ENCODE results near the gene USP17L19.
"Not testable (repeated sequence)": the region's sequence is repeated elsewhere in the genome, so short reads cannot be mapped to it uniquely, and the experiment has no call there.

Gene USP17L19, protein sequence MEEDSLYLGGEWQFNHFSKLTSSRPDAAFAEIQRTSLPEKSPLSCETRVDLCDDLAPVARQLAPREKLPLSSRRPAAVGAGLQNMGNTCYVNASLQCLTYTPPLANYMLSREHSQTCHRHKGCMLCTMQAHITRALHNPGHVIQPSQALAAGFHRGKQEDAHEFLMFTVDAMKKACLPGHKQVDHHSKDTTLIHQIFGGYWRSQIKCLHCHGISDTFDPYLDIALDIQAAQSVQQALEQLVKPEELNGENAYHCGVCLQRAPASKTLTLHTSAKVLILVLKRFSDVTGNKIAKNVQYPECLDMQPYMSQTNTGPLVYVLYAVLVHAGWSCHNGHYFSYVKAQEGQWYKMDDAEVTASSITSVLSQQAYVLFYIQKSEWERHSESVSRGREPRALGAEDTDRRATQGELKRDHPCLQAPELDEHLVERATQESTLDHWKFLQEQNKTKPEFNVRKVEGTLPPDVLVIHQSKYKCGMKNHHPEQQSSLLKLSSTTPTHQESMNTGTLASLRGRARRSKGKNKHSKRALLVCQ

DNA sequence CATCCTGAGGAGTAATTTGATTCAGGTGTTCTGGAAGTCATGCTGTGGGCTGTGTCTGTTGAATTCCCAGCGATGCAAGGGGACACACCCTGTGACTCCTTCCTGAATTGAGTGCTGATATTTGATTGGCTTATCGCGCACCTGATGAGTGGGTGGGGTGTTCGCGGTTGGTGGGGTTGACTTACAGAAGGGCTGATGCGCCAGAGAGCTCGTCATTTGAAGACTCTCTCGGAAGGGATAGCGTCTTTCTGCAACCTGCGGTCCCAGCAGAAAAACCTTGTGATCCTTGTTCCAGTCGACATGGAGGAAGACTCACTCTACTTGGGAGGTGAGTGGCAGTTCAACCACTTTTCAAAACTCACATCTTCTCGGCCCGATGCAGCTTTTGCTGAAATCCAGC, at the start of gene USP17L19:
USP17L19 (plus strand) TSS at position 301 of the 400 bp plus-strand sequence; CDS start at position 301, 0 bp downstream.
- not testable (repeated sequence) for DNase-seq

DNA sequence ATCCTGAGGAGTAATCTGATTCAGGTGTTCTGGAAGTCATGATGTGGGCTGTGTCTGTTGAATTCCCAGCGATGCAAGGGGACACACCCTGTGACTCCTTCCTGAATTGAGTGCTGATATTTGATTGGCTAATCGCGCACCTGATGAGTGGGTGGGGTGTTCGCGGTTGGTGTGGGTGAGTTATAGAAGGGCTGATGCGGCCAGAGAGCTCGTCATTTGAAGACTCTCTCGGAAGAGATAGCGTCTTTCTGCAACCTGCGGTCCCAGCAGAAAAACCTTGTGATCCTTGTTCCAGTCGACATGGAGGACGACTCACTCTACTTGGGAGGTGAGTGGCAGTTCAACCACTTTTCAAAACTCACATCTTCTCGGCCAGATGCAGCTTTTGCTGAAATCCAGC, 42.8 kb upstream of the USP17L19 start, which contains the start of gene USP17L10:
USP17L10 (plus strand) TSS at position 301 of the 400 bp plus-strand sequence; CDS start at position 301, 0 bp downstream.
- DNase-seq, result not testable (repeated sequence)

DNA sequence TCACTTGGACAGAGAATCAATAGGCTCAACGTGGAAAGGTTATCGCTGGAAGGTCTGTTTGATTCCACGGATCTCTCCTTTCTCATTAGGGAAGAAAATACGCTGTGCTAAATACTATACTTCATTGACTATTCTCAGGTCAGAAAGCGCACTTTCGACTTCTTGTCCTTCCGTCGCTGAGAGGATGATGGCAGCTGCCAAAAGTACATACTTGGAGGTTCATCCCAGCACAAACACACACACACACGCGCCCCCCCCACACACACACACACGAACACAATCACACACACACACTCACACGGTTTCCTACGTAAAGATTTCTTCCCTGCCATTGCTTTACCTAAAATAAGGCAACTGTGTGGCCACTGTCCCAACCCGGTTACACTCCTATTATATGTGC, 38.5 kb upstream of the USP17L19 start:
- not testable (repeated sequence) for DNase-seq

DNA sequence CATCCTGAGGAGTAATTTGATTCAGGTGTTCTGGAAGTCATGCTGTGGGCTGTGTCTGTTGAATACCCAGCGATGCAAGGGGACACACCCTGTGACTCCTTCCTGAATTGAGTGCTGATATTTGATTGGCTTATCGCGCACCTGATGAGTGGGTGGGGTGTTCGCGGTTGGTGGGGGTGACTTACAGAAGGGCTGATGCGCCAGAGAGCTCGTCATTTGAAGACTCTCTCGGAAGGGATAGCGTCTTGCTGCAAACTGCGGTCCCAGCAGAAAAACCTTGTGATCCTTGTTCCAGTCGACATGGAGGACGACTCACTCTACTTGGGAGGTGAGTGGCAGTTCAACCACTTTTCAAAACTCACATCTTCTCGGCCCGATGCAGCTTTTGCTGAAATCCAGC, 38.1 kb upstream of the USP17L19 start, which contains the start of gene USP17L11:
USP17L11 (plus strand) TSS at position 301 of the 400 bp plus-strand sequence; CDS start at position 301, 0 bp downstream.
- not testable (repeated sequence) for DNase-seq

DNA sequence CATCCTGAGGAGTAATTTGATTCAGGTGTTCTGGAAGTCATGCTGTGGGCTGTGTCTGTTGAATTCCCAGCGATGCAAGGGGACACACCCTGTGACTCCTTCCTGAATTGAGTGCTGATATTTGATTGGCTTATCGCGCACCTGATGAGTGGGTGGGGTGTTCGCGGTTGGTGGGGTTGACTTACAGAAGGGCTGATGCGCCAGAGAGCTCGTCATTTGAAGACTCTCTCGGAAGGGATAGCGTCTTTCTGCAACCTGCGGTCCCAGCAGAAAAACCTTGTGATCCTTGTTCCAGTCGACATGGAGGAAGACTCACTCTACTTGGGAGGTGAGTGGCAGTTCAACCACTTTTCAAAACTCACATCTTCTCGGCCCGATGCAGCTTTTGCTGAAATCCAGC, 33.3 kb upstream of the USP17L19 start, which contains the start of gene USP17L12:
USP17L12 (plus strand) TSS at position 301 of the 400 bp plus-strand sequence; CDS start at position 301, 0 bp downstream.
- DNase-seq, result not testable (repeated sequence)

DNA sequence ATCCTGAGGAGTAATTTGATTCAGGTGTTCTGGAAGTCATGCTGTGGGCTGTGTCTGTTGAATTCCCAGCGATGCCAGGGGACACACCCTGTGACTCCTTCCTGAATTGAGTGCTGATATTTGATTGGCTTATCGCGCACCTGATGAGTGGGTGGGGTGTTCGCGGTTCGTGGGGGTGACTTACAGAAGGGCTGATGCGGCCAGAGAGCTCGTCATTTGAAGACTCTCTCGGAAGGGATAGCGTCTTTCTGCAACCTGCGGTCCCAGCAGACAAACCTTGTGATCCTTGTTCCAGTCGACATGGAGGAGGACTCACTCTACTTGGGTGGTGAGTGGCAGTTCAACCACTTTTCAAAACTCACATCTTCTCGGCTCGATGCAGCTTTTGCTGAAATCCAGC, 28.6 kb upstream of the USP17L19 start, which contains the start of gene USP17L13:
USP17L13 (plus strand) TSS at position 301 of the 400 bp plus-strand sequence; CDS start at position 301, 0 bp downstream.
- not testable (repeated sequence) for DNase-seq

DNA sequence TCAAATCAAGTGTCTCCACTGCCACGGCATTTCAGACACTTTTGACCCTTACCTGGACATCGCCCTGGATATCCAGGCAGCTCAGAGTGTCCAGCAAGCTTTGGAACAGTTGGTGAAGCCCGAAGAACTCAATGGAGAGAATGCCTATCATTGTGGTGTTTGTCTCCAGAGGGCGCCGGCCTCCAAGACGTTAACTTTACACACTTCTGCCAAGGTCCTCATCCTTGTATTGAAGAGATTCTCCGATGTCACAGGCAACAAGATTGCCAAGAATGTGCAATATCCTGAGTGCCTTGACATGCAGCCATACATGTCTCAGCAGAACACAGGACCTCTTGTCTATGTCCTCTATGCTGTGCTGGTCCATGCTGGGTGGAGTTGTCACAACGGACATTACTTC, 22.9 kb upstream of the USP17L19 start:
- DNase-seq, result not testable (repeated sequence)

DNA sequence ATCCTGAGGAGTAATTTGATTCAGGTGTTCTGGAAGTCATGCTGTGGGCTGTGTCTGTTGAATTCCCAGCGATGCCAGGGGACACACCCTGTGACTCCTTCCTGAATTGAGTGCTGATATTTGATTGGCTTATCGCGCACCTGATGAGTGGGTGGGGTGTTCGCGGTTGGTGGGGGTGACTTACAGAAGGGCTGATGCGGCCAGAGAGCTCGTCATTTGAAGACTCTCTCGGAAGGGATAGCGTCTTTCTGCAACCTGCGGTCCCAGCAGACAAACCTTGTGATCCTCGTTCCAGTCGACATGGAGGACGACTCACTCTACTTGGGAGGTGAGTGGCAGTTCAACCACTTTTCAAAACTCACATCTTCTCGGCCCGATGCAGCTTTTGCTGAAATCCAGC, 19.1 kb upstream of the USP17L19 start, which contains the start of gene USP17L15:
USP17L15 (plus strand) TSS at position 301 of the 400 bp plus-strand sequence; CDS start at position 301, 0 bp downstream.
- not testable (repeated sequence) for DNase-seq

DNA sequence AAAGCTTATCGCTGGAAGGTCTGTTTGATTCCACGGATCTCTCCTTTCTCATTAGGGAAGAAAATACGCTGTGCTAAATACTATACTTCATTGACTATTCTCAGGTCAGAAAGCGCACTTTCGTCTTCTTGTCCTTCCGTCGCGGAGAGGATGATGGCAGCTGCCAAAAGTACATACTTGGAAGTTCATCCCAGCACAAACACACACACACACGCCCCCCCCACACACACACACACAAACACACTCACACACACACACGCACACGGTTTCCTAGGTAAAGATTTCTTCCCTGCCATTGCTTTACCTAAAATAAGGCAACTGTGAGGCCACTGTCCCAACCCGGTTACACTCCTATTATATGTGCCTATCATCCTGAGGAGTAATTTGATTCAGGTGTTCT, 14.7 kb upstream of the USP17L19 start:
- DNase-seq, result not testable (repeated sequence)

DNA sequence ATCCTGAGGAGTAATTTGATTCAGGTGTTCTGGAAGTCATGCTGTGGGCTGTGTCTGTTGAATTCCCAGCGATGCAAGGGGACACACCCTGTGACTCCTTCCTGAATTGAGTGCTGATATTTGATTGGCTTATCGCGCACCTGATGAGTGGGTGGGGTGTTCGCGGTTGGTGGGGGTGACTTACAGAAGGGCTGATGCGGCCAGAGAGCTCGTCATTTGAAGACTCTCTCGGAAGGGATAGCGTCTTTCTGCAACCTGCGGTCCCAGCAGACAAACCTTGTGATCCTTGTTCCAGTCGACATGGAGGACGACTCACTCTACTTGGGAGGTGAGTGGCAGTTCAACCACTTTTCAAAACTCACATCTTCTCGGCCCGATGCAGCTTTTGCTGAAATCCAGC, 9.6 kb upstream of the USP17L19 start, which contains the start of gene USP17L17:
USP17L17 (plus strand) TSS at position 301 of the 400 bp plus-strand sequence; CDS start at position 301, 0 bp downstream.
- DNase-seq, result not testable (repeated sequence)

DNA sequence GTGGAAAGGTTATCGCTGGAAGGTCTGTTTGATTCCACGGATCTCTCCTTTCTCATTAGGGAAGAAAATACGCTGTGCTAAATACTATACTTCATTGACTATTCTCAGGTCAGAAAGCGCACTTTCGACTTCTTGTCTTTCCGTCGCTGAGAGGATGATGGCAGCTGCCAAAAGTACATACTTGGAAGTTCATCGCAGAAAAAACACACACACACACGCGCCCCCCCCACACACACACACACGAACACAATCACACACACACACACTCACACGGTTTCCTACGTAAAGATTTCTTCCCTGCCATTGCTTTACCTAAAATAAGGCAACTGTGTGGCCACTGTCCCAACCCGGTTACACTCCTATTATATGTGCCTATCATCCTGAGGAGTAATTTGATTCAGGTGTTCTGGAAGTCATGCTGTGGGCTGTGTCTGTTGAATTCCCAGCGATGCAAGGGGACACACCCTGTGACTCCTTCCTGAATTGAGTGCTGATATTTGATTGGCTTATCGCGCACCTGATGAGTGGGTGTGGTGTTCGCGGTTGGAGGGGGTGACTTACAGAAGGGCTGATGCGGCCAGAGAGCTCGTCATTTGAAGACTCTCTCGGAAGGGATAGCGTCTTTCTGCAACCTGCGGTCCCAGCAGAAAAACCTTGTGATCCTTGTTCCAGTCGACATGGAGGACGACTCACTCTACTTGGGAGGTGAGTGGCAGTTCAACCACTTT, 5.1 kb upstream of the USP17L19 start, which contains the start of gene USP17L18:
USP17L18 (plus strand) TSS at position 678 of the 728 bp plus-strand sequence; CDS start at position 678, 0 bp downstream.
- not testable (repeated sequence) for DNase-seq

DNA sequence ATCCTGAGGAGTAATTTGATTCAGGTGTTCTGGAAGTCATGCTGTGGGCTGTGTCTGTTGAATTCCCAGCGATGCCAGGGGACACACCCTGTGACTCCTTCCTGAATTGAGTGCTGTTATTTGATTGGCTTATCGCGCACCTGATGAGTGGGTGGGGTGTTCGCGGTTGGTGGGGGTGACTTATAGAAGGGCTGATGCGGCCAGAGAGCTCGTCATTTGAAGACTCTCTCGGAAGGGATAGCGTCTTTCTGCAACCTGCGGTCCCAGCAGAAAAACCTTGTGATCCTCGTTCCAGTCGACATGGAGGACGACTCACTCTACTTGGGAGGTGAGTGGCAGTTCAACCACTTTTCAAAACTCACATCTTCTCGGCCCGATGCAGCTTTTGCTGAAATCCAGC, 4.6 kb downstream of the USP17L19 start, which contains the start of gene USP17L20:
USP17L20 (plus strand) TSS at position 301 of the 400 bp plus-strand sequence; CDS start at position 301, 0 bp downstream.
- DNase-seq, result not testable (repeated sequence)

DNA sequence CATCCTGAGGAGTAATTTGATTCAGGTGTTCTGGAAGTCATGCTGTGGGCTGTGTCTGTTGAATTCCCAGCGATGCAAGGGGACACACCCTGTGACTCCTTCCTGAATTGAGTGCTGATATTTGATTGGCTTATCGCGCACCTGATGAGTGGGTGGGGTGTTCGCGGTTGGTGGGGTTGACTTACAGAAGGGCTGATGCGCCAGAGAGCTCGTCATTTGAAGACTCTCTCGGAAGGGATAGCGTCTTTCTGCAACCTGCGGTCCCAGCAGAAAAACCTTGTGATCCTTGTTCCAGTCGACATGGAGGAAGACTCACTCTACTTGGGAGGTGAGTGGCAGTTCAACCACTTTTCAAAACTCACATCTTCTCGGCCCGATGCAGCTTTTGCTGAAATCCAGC, 9.4 kb downstream of the USP17L19 start, which contains the start of gene USP17L21:
USP17L21 (plus strand) TSS at position 301 of the 400 bp plus-strand sequence; CDS start at position 301, 0 bp downstream.
- not testable (repeated sequence) for DNase-seq

DNA sequence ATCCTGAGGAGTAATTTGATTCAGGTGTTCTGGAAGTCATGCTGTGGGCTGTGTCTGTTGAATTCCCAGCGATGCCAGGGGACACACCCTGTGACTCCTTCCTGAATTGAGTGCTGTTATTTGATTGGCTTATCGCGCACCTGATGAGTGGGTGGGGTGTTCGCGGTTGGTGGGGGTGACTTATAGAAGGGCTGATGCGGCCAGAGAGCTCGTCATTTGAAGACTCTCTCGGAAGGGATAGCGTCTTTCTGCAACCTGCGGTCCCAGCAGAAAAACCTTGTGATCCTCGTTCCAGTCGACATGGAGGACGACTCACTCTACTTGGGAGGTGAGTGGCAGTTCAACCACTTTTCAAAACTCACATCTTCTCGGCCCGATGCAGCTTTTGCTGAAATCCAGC, 14.1 kb downstream of the USP17L19 start, which contains the start of gene USP17L22:
USP17L22 (plus strand) TSS at position 301 of the 400 bp plus-strand sequence; CDS start at position 301, 0 bp downstream.
- DNase-seq, result not testable (repeated sequence)

DNA sequence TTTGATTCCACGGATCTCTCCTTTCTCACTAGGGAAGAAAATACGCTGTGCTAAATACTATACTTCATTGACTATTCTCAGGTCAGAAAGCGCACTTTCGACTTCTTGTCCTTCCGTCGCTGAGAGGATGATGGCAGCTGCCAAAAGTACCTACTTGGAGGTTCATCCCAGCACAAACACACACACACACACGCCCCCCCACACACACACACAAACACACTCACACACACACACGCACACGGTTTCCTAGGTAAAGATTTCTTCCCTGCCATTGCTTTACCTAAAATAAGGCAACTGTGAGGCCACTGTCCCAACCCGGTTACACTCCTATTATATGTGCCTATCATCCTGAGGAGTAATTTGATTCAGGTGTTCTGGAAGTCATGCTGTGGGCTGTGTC, 18.5 kb downstream of the USP17L19 start:
- DNase-seq, result not testable (repeated sequence)

Measured in MV-4-11 (cell line).